Stimulated activated CD8-positive, alpha-beta memory T cell treated with anti-CD3 and anti-CD28 coated beads, Interleukin-2, amount 100 ng/mL, for 1 hour (primary cell): Measurements from ENCODE around the gene SLC38A10.

Experiments used
- DNase-seq, 2 donors: peaks; one replicate each; pipeline ENCODE4 v3.0.0-alpha.2; 2020; ENCODE audit warnings: low read depth in 2 of 2

Gene SLC38A10

GRCh38 chr17:81207610-81208581 lies 87.2 kb downstream of the SLC38A10 start:
- no peak for DNase-seq

- DNase-seq: no peak
These were observed 88.5 kb downstream of the SLC38A10 start for GRCh38 chr17:81206657-81207056.

GRCh38 chr17:81206166-81206565 lies 88.9 kb downstream of the SLC38A10 start:
- DNase-seq: no peak

DNA sequence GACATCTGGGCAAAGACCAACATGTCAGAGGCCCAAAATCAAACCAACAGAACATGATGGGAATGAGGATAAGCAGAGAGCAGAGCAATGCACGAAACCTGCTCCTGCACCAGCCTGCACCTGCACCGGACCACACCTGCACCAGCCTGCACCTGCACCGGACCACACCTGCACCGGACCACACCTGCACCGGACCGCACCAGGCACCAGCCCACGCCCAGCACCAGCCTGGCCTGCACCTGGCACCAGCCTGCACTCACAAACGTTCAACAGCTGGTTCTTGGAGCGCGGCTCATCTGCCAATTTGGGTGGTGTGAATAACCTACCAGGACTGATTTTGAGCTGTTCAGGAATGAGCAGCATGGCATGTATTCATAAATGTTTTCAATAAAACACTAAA lies 90.5 kb downstream of the SLC38A10 start:
- DNase-seq: no peak

- no peak for DNase-seq
These were observed 92.0 kb downstream of the SLC38A10 start for GRCh38 chr17:81203136-81203535.

DNA sequence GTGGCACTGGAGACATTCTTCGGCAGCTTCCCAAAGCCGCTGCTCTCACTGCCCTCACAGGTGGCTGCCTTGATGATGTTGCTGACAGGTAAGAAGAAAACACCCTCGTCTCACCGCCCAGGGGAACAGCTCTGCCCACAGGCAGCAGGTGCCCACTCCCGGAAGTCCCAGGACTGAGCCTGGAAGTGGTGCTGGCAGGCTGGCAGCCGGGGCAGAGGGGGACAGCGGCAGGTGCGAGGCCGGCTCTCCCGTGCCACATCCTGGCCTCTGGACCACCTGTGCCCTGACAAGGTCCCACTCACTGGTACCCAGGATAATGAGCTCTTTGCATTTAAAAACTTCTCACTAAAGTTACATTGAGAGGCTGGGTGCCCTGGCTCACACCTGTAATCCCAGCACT lies 92.8 kb downstream of the SLC38A10 start:
- DNase-seq: no peak

DNA sequence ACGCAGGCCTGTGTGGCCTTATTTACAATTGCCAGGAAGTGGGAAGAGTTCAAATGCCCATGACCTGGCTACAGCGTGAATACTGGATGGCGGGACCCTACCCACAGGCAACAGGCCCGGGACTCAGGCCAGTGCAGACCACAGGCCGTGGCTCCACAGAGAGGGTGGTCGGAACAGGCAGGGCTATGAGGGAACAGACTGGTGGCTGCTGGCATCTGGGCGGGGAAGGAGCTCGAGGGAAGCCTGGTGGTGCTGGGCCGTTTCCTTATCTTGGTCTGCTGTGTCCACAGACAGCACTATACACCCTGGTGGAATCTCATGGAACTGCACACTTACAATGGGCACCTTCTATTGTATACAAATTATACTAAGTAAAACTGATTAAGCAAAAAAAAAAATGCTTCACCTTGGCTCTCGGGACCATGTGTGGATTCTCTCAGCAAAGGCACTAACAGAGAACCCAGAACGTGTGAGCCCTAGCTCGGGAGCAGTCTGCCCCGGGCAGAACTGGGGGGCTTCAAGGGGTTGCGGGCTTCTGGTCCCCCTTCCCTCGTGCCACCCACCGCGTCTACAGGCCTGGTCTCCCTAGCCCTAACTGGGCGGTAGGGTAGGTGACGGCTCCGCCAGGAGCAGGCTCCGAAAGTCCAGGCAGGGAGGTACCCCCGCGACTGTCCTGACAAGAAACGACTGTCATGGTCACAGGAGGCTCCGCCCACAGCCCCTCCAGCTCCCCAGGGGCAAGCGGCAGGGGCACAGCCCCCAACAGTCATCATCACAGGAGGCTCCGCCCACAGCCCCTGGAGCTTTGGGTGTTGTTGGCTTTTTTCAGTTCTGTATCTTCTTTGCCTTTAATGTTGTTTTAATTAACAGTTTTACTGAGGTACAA lies 94.2 kb downstream of the SLC38A10 start:
- DNase-seq: no peak

DNA sequence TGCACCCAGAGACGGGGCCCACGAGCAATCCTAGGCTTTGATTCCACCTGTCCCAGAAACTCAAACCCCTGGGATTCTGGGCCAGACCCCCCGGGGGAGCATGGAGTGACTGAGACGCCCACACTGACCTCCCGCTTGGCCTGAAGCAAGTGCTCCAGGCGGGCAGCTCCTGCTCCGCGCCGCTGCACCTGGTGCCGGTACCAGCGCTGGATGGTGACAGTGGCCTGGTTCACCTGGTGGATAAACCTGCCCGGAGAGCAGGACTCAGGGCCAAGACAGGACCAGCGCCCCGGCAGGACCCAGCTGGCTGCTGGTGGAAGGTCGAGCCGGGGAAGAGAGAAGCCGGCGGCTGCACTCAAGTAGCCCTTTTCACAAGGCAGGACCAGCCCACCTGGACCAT lies 94.9 kb downstream of the SLC38A10 start:
- DNase-seq: no peak

GRCh38 chr17:81199482-81199830 lies 95.7 kb downstream of the SLC38A10 start:
- DNase-seq: no peak

DNA sequence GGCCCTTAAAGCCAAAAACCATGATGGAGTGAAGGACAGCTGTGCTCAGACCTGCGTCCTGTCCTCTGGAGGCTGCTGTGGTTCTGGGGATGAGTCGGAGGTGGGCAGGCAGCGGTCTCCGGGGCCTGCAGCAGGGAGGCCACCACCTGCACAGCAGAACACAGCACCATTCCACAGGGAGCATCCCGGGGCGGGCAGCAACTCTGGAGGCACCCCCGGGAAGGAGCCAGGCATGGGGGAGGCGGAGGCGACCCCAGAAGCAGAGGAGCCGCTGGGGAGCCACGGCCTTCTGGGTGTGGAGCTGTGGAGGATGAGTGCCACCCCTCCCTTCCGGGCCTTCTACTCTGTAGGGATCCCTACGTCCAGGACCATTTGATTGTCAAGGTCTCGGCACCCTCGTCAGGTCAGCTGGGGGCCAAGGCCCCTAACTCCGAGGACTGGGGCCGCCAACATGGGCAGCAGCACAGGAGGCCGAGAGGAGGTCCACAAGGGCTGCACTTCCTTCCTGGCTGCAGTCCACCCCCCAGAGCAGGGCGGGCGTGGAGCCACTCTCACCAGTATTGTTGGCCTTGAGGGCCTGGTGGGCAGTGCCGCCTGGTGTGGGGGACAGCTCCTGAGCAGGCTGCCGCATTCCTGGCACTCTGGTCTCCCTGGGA lies 96.2 kb downstream of the SLC38A10 start:
- no peak for DNase-seq

DNA sequence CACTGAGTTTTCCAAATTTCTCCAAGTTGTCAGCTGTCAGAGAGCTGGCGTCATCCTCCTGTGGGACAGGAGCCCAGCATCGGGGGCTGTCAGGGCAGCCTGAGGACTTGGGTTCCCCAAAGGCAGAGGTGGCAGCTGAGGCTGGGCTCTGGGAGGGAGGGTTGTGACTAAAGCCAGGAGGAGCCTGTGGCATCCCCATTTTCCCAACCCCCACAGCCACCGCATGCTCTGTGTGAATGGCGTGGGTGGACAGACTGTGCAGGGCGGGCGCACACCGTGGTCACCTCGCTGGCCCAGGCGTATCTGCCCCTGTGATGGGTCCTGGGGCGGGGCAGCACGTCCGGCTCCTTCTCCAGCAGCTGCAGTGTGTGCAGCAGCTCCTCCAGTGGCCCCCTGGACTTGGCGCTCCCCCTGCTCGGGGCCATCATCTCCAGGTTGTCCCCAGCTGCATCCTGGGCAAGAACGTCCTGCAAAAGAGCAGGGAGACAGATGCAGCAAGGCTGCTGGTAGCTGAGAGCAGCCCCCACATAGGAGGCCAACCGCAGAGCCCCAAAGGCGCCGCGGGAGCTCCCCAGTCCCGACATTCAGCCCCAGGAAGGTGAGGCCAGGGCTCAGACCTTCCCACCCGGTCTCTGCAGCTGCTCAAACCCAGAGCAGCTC lies 97.1 kb downstream of the SLC38A10 start:
- DNase-seq: no peak

DNA sequence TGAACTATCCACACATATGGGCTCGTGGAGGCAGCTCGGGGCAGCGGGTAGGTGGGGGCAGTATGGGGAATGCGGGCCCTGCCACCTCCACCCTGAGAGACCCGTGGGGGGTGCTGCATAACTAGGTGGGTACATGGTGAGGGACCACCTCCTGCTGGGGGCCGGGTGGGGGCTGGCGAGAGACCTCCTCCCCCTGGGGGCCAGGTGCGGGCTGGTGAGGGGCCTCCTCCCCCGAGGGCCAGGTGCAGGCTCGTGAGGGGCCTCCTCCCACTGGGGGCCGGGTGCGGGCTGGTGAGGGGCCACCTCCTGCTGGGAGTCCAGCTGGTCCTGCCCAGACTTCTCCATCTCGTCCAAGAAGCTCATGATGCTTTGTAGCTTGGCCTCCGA lies 97.7 kb downstream of the SLC38A10 start:
- DNase-seq: no peak

DNA sequence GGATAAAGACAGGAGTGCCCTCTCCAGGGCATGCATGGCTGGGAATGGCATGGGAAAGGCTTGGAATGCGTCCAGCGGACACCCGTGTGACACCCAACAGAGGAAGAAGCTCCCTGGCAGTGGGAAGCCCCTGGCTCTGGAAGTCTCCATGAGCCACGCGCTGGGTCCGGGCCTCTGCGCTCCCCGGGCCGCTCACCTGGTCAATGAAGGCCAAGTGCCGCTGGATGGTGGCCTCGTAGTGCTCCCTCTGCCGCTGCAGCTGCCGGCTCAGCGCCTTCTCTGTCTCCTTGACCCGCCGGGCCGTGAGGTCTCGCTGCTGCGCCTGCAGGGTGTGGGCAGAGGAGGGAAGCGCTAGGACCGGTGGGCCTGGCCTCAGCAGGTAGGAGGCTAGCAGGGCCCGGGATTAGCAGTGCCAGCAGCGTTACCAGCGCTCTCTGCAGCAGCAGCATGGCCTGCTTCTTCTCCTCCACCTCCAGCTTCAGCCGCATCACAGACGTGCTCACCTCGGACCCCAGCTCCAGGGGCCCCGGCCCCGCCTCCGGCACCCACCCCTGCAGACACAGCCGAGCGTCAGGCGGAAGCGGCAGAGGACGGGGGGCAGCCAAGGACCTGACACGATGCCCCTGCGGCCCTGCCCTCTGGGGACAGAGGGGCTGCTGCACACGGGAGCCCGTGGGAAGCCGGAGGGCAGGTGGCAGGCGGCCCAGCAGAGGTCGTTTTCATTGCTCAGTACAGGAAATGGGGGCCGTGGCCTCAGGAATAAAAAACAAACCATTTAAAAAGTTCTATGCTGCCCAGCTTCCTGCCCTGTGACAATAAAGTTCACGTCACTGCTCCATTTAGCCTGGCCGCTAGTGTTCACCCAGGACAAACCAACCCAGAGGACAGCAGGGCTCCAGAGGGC lies 98.3 kb downstream of the SLC38A10 start:
- no peak for DNase-seq

DNA sequence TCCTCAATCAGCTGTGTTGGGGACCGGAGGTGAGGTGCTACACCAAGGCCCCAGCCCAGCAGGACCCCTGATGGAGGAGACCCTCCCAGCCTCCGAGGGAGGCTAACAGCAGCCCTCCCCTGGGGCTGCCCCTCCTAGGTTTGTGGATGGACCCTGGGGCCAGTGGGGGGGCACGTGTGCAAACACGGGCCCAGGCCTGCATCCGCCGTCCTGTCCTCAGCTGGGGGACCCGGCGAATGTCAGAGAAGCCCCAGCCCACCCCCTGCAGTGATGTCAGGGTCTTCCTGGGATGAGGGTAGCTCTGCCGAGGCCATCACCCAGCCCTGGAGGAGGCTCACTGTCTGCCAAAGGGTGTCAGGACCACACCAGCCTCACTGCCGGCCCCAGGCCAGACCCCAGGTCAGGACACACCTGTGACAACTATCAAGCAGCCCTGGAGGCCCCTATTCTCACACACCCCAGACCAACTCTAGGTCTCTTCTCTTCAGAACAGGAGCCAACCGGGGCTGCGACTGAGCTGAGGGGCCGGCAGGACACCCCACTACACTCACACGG lies 99.1 kb downstream of the SLC38A10 start:
- DNase-seq: no peak
